HepG2 (cell line): Measurements from ENCODE around the gene HSPA1L. TPM values are rescaled to one million over a fixed set of nuclear protein-coding genes. Genes with fewer than 3 reads are reported as not detected.

ENCODE experiments used
- LCORL ChIP-seq, 2 experiments: fragments of 450-650 bp in 1 of 2; sonication (generic) in 1 of 2; formaldehyde crosslinking in 1 of 2; IDR thresholded peaks; 2 replicates each; pipeline versions ENCODE4 v1.5.0 to v1.6.1; 2017 to 2020; ENCODE audit warnings: antibody characterized with exemption in 1 of 2, missing genetic modification reagents in 1 of 2
- MAFF ChIP-seq: IDR thresholded peaks from 2 replicates; pipeline ENCODE4 v1.6.1; 2011; ENCODE audit warnings: low read depth, low read length, improper control_type of control experiment
- PHF5A ChIP-seq: IDR thresholded peaks from one replicate; pipeline ENCODE4 v1.6.1; 2018; ENCODE audit warnings: low read depth, missing genetic modification reagents; ENCODE audit not compliant: unreplicated experiment
- SCMH1 ChIP-seq: sonication (generic); formaldehyde crosslinking; IDR thresholded peaks from 2 replicates; pipeline ENCODE4 v1.9.0; 2021; ENCODE audit warnings: missing genetic modification reagents, mild to moderate bottlenecking, borderline replicate concordance
- ZFP62 ChIP-seq: sonication (generic); formaldehyde crosslinking; IDR thresholded peaks from 2 replicates; pipeline ENCODE4 v1.4.0; 2020; ENCODE audit warnings: missing genetic modification reagents
- ZNF337 ChIP-seq: sonication (generic); formaldehyde crosslinking; IDR thresholded peaks from 2 replicates; pipeline ENCODE4 v1.5.1; 2020; ENCODE audit warnings: missing genetic modification reagents, low read depth, mild to moderate bottlenecking, borderline replicate concordance
- ZNF562 ChIP-seq: sonication (generic); formaldehyde crosslinking; IDR thresholded peaks from 2 replicates; pipeline ENCODE4 v1.8.0; 2022; ENCODE audit warnings: missing genetic modification reagents, borderline replicate concordance
- ZNF615 ChIP-seq: sonication (generic); formaldehyde crosslinking; IDR thresholded peaks from 2 replicates; pipeline ENCODE4 v1.5.0; 2020; ENCODE audit warnings: mild to moderate bottlenecking, missing genetic modification reagents, borderline replicate concordance
- ZNF616 ChIP-seq: sonication (generic); formaldehyde crosslinking; IDR thresholded peaks from 2 replicates; pipeline ENCODE4 v1.5.0; 2020; ENCODE audit warnings: low read depth, mild to moderate bottlenecking, missing genetic modification reagents
- ZNF644 ChIP-seq: IDR thresholded peaks from 2 replicates; pipeline ENCODE4 v1.6.1; 2016; ENCODE audit warnings: low read depth
- ZZZ3 ChIP-seq: sonication (generic); formaldehyde crosslinking; IDR thresholded peaks from 2 replicates; pipeline ENCODE4 v1.4.0; 2020; ENCODE audit warnings: missing genetic modification reagents, mild to moderate bottlenecking, borderline replicate concordance
- polyA plus RNA-seq, 8 experiments: library from polyadenylated mRNA; depleted of rRNA in 3 of 8; stranded (reverse) in 7 of 8; unstranded in 1 of 8; fragments of >200 nt; fragmentation: Illumina TruSeq in 4 of 8; extraction: Trizol in 4 of 8; gene quantifications; 2 replicates each; pipeline versions ENCODE4 v1.2.1 to v1.2.3, GENCODE V29; 2011 to 2016; ENCODE audit warnings: low read depth in 4 of 8, missing spikeins in 1 of 8, mixed read lengths in 1 of 8; ENCODE audit not compliant: insufficient read depth in 1 of 8
- total RNA-seq, 5 experiments: library from RNA; depleted of rRNA; stranded (reverse); fragments of >200 nt; fragmentation: Illumina TruSeq; extraction: Trizol; gene quantifications; 2 replicates each; pipeline ENCODE4 v1.2.3, GENCODE V29; 2016; ENCODE audit warnings: low read depth in 1 of 5
- TF ChIP-seq, protein P1 (sequence below): fragments of 450-650 bp; IDR thresholded peaks from 2 replicates; pipeline ENCODE4 v1.6.1; 2017
- TF ChIP-seq, protein P2 (sequence below): sonication (generic); formaldehyde crosslinking; IDR thresholded peaks from 2 replicates; pipeline ENCODE4 v1.5.0; 2020; ENCODE audit warnings: missing genetic modification reagents
- TF ChIP-seq, protein P3 (sequence below): sonication (generic); formaldehyde crosslinking; IDR thresholded peaks from 2 replicates; pipeline ENCODE4 v1.8.1; 2023; ENCODE audit warnings: missing genetic modification reagents, inconsistent platforms, borderline replicate concordance
- TF ChIP-seq, protein P4 (sequence below): sonication (generic); formaldehyde crosslinking; IDR thresholded peaks from 2 replicates; pipeline ENCODE4 v1.5.1; 2020; ENCODE audit warnings: missing genetic modification reagents, mild to moderate bottlenecking, borderline replicate concordance
- TF ChIP-seq, protein P5 (sequence below): fragments of 450-650 bp; IDR thresholded peaks from 2 replicates; pipeline ENCODE4 v1.6.1; 2016
- TF ChIP-seq, protein P6 (sequence below): sonication (generic); formaldehyde crosslinking; IDR thresholded peaks from 2 replicates; pipeline ENCODE4 v1.4.0; 2020; ENCODE audit warnings: missing genetic modification reagents

The HSPA1L gene
- total and polyA plus RNA-seq, 2 of the 13 experiments (the other 11 are each of a cell fraction or from before 2014, with no cell fraction given), result 0.55 to 1.0 TPM

DNA sequence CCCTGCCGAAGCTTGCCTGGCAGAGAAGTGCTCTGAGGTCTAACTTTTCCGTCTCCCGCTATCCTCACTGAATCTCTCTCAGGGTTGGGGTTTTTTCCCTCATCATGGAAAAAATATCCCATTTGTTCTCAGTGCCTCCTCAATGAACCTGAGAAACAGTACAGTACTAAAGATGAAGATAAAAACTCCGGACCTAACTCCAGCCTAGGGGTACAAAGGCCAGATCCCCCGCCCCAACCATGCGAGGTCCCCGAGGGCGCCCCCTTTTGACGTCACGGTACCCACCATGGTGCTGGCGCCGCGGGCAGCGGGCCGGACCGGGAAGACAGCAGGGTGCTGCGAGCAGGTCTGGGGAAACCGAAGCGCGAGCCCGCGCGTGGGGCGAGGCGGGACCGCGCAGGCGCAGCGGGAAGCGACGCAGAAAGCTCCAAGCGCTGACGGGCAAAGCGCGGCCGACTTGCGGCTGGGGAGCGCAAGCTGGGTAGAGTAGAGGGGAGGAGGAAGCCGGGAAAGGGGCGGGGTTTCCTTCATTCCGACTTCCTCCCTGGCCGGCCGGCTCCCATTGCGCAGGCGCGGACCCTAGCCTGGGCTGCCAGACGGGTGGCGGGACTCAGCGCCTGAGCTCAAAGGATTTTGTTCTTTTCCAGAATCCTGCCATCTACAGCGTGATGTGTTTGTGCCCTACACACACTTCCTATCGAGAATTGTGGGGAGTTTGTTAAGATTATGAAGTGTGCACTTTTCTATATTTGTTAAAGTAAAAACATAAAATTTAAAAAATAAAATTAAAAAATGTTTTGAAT is 8.4 kb downstream of the HSPA1L start, which contains the start of gene LSM2 (continued):
- TF ChIP-seq, protein P1, sequence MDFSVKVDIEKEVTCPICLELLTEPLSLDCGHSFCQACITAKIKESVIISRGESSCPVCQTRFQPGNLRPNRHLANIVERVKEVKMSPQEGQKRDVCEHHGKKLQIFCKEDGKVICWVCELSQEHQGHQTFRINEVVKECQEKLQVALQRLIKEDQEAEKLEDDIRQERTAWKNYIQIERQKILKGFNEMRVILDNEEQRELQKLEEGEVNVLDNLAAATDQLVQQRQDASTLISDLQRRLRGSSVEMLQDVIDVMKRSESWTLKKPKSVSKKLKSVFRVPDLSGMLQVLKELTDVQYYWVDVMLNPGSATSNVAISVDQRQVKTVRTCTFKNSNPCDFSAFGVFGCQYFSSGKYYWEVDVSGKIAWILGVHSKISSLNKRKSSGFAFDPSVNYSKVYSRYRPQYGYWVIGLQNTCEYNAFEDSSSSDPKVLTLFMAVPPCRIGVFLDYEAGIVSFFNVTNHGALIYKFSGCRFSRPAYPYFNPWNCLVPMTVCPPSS, result no peak
- TF ChIP-seq, protein P2, sequence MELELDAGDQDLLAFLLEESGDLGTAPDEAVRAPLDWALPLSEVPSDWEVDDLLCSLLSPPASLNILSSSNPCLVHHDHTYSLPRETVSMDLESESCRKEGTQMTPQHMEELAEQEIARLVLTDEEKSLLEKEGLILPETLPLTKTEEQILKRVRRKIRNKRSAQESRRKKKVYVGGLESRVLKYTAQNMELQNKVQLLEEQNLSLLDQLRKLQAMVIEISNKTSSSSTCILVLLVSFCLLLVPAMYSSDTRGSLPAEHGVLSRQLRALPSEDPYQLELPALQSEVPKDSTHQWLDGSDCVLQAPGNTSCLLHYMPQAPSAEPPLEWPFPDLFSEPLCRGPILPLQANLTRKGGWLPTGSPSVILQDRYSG, result peak; percentile 94
- TF ChIP-seq PHF5A (no peak), ZZZ3 (CRISPR knock-in tag) (peak; percentile 86; the same call in 1 of the 2 replicates), SCMH1 (no peak), ZNF616 (peak; percentile 65; the same call in 1 of the 2 replicates), ZNF644 (0 out of 2 replicates have a peak, but pooled peaks have one; percentile 13), MAFF (no peak), ZNF562 (no peak), LCORL (IDR thresholded peaks at IDR 0.05) (no peak), LCORL (CRISPR knock-in tag; IDR thresholded peaks at IDR 0.05) (peak; percentile 63), ZFP62 (CRISPR knock-in tag) (no peak), ZNF337 (CRISPR knock-in tag) (peak; percentile 94), ZNF615 (CRISPR knock-in tag) (no peak)
- TF ChIP-seq, protein P3, sequence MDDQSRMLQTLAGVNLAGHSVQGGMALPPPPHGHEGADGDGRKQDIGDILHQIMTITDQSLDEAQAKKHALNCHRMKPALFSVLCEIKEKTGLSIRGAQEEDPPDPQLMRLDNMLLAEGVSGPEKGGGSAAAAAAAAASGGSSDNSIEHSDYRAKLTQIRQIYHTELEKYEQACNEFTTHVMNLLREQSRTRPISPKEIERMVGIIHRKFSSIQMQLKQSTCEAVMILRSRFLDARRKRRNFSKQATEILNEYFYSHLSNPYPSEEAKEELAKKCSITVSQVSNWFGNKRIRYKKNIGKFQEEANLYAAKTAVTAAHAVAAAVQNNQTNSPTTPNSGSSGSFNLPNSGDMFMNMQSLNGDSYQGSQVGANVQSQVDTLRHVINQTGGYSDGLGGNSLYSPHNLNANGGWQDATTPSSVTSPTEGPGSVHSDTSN (CRISPR knock-in tag), result no peak
- TF ChIP-seq, protein P4, sequence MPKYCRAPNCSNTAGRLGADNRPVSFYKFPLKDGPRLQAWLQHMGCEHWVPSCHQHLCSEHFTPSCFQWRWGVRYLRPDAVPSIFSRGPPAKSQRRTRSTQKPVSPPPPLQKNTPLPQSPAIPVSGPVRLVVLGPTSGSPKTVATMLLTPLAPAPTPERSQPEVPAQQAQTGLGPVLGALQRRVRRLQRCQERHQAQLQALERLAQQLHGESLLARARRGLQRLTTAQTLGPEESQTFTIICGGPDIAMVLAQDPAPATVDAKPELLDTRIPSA (CRISPR knock-in tag), result no peak
- TF ChIP-seq, protein P5, sequence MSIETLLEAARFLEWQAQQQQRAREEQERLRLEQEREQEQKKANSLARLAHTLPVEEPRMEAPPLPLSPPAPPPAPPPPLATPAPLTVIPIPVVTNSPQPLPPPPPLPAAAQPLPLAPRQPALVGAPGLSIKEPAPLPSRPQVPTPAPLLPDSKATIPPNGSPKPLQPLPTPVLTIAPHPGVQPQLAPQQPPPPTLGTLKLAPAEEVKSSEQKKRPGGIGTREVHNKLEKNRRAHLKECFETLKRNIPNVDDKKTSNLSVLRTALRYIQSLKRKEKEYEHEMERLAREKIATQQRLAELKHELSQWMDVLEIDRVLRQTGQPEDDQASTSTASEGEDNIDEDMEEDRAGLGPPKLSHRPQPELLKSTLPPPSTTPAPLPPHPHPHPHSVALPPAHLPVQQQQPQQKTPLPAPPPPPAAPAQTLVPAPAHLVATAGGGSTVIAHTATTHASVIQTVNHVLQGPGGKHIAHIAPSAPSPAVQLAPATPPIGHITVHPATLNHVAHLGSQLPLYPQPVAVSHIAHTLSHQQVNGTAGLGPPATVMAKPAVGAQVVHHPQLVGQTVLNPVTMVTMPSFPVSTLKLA, result peak; percentile 60
- TF ChIP-seq, protein P6, sequence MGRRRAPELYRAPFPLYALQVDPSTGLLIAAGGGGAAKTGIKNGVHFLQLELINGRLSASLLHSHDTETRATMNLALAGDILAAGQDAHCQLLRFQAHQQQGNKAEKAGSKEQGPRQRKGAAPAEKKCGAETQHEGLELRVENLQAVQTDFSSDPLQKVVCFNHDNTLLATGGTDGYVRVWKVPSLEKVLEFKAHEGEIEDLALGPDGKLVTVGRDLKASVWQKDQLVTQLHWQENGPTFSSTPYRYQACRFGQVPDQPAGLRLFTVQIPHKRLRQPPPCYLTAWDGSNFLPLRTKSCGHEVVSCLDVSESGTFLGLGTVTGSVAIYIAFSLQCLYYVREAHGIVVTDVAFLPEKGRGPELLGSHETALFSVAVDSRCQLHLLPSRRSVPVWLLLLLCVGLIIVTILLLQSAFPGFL (CRISPR knock-in tag), result no peak; the same call in 1 of the 2 replicates
